HEK293 (cell line): ENCODE data around the gene SUSD3.

Experiments
- BCL11A ChIP-seq: fragments of 450-650 bp; formaldehyde crosslinking; IDR thresholded peaks from 2 replicates; pipeline ENCODE4 v1.5.1; 2016; ENCODE audit warnings: low read depth, missing biosample characterization, missing genetic modification characterization
- SCRT2 ChIP-seq: fragments of 450-650 bp; formaldehyde crosslinking; IDR thresholded peaks from 2 replicates; pipeline ENCODE4 v1.5.1; 2016; ENCODE audit warnings: missing biosample characterization, missing genetic modification characterization
- SP3 ChIP-seq: fragments of 450-650 bp; formaldehyde crosslinking; IDR thresholded peaks from 2 replicates; pipeline ENCODE4 v1.5.1; 2016; ENCODE audit warnings: missing biosample characterization, missing genetic modification characterization
- ZBTB17 ChIP-seq: fragments of 450-650 bp; formaldehyde crosslinking; IDR thresholded peaks from 2 replicates; pipeline ENCODE4 v1.5.1; 2016; ENCODE audit warnings: missing biosample characterization, missing genetic modification characterization
- ZNF274 ChIP-seq, 2 experiments: fragments of 200-500 bp in 1 of 2; fragments of 450-650 bp in 1 of 2; sonication (Bioruptor generic) in 1 of 2; formaldehyde crosslinking in 1 of 2; IDR thresholded peaks; 2 replicates each; pipeline versions ENCODE4 v1.5.1 to v1.6.1; 2014 to 2016; ENCODE audit warnings: borderline replicate concordance in 1 of 2, inconsistent platforms in 1 of 2, low read length in 1 of 2, missing biosample characterization in 1 of 2, missing genetic modification characterization in 1 of 2
- ZNF514 ChIP-seq: fragments of 450-650 bp; formaldehyde crosslinking; IDR thresholded peaks from 2 replicates; pipeline ENCODE4 v1.5.1; 2016; ENCODE audit warnings: missing biosample characterization, missing genetic modification characterization
- ZNF549 ChIP-seq: fragments of 450-650 bp; IDR thresholded peaks from 2 replicates; pipeline ENCODE4 v1.5.1; 2018; ENCODE audit warnings: missing biosample characterization, missing genetic modification characterization, mild to moderate bottlenecking, inconsistent platforms, moderate library complexity
- TF ChIP-seq, protein P1 (sequence below): fragments of 450-650 bp; formaldehyde crosslinking; IDR thresholded peaks from 2 replicates; pipeline ENCODE4 v1.5.1; 2016; ENCODE audit warnings: missing biosample characterization, missing genetic modification characterization
- TF ChIP-seq, protein P2 (sequence below): fragments of 450-650 bp; formaldehyde crosslinking; IDR thresholded peaks from 2 replicates; pipeline ENCODE4 v1.5.1; 2016; ENCODE audit warnings: missing biosample characterization, missing genetic modification characterization
- TF ChIP-seq, protein P3 (sequence below): fragments of 450-650 bp; formaldehyde crosslinking; IDR thresholded peaks from 2 replicates; pipeline ENCODE4 v1.5.1; 2016; ENCODE audit warnings: missing biosample characterization, missing genetic modification characterization
- TF ChIP-seq, protein P4 (sequence below): fragments of 450-650 bp; formaldehyde crosslinking; optimal IDR thresholded peaks from 2 replicates; pipeline ENCODE3; 2016; ENCODE audit warnings: missing biosample characterization, mild to moderate bottlenecking, missing genetic modification characterization

GRCh38 chr9:93110311-93110855 is 51.9 kb downstream of the SUSD3 start:
- no peak for TF ChIP-seq BCL11A (tag by site-specific recombination)
- TF ChIP-seq ZNF514 (tag by site-specific recombination): no peak
- TF ChIP-seq, protein P1, sequence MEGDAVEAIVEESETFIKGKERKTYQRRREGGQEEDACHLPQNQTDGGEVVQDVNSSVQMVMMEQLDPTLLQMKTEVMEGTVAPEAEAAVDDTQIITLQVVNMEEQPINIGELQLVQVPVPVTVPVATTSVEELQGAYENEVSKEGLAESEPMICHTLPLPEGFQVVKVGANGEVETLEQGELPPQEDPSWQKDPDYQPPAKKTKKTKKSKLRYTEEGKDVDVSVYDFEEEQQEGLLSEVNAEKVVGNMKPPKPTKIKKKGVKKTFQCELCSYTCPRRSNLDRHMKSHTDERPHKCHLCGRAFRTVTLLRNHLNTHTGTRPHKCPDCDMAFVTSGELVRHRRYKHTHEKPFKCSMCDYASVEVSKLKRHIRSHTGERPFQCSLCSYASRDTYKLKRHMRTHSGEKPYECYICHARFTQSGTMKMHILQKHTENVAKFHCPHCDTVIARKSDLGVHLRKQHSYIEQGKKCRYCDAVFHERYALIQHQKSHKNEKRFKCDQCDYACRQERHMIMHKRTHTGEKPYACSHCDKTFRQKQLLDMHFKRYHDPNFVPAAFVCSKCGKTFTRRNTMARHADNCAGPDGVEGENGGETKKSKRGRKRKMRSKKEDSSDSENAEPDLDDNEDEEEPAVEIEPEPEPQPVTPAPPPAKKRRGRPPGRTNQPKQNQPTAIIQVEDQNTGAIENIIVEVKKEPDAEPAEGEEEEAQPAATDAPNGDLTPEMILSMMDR: no peak
- TF ChIP-seq, protein P2, sequence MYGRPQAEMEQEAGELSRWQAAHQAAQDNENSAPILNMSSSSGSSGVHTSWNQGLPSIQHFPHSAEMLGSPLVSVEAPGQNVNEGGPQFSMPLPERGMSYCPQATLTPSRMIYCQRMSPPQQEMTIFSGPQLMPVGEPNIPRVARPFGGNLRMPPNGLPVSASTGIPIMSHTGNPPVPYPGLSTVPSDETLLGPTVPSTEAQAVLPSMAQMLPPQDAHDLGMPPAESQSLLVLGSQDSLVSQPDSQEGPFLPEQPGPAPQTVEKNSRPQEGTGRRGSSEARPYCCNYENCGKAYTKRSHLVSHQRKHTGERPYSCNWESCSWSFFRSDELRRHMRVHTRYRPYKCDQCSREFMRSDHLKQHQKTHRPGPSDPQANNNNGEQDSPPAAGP (tag by site-specific recombination): no peak
- TF ChIP-seq ZNF274 (IDR thresholded peaks at IDR 0.05; ENCODE audit: low read length): no peak
- TF ChIP-seq ZNF274 (tag by site-specific recombination; IDR thresholded peaks at IDR 0.05; ENCODE audit: borderline replicate concordance): no peak
- no peak for TF ChIP-seq ZBTB17 (tag by site-specific recombination)
- TF ChIP-seq SP3 (tag by site-specific recombination): no peak
- no peak for TF ChIP-seq SCRT2
- no peak for TF ChIP-seq ZNF549 (tag by site-specific recombination)
- TF ChIP-seq, protein P3, sequence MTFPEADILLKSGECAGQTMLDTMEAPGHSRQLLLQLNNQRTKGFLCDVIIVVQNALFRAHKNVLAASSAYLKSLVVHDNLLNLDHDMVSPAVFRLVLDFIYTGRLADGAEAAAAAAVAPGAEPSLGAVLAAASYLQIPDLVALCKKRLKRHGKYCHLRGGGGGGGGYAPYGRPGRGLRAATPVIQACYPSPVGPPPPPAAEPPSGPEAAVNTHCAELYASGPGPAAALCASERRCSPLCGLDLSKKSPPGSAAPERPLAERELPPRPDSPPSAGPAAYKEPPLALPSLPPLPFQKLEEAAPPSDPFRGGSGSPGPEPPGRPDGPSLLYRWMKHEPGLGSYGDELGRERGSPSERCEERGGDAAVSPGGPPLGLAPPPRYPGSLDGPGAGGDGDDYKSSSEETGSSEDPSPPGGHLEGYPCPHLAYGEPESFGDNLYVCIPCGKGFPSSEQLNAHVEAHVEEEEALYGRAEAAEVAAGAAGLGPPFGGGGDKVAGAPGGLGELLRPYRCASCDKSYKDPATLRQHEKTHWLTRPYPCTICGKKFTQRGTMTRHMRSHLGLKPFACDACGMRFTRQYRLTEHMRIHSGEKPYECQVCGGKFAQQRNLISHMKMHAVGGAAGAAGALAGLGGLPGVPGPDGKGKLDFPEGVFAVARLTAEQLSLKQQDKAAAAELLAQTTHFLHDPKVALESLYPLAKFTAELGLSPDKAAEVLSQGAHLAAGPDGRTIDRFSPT: no peak
- TF ChIP-seq, protein P4, sequence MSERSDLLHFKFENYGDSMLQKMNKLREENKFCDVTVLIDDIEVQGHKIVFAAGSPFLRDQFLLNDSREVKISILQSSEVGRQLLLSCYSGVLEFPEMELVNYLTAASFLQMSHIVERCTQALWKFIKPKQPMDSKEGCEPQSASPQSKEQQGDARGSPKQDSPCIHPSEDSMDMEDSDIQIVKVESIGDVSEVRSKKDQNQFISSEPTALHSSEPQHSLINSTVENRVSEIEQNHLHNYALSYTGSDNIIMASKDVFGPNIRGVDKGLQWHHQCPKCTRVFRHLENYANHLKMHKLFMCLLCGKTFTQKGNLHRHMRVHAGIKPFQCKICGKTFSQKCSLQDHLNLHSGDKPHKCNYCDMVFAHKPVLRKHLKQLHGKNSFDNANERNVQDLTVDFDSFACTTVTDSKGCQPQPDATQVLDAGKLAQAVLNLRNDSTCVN: no peak
